HG02885 (cell line): ENCODE measurements around the gene KPRP.

Experiments used
- ATAC-seq: cut with Tn5 transposase; IDR thresholded peaks from one replicate; pipeline ENCODE4 v1.9.1; 2021; ENCODE audit warnings: mild to moderate bottlenecking; ENCODE audit not compliant: unreplicated experiment, poor library complexity

KPRP gene, protein sequence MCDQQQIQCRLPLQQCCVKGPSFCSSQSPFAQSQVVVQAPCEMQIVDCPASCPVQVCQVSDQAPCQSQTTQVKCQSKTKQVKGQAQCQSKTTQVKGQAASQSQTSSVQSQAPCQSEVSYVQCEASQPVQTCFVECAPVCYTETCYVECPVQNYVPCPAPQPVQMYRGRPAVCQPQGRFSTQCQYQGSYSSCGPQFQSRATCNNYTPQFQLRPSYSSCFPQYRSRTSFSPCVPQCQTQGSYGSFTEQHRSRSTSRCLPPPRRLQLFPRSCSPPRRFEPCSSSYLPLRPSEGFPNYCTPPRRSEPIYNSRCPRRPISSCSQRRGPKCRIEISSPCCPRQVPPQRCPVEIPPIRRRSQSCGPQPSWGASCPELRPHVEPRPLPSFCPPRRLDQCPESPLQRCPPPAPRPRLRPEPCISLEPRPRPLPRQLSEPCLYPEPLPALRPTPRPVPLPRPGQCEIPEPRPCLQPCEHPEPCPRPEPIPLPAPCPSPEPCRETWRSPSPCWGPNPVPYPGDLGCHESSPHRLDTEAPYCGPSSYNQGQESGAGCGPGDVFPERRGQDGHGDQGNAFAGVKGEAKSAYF

DNA sequence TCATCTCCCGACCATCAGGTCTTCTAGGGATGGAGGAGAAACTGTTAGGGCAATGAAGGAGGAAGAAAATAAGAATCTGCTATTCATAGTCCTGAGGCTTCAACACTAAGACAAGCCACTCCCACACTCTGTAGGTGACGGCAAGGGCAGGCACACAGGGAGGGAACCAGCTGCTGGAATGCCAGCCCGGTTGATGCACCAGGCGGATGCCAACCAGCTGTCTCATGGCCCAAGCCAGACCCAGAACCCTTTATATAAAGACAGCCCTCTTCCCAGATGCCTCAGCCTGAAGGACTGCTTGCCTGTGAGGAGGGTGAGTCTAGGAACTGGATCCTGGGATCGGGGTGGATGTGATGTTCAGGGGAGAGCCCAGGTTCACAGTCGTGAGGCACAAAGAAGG, at the start of gene KPRP:
TSS of gene KPRP (plus strand) at position 279 of the 400 bp plus-strand sequence. CDS start 1,564 bp downstream, outside the sequence.
- no peak for ATAC-seq

DNA sequence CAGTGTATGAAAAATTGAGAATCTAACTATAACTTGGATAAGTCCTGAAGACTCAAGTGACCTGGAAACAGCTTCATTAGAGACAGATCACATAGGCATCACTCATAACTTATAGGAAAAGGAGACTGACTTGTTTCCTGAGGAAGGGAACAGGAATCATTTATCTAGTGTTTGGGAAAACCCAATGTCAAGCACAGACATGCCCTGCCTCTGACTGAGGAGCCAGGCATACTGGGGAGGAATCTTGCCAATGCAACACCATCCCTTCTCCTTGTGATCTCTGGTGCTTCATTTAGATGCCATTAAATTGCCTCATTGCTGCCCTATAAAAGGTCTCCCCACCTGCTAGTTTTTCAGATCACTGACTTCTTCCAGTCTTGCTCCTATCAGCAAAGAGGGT, 39.6 kb upstream of the KPRP start:
- no peak for ATAC-seq

DNA sequence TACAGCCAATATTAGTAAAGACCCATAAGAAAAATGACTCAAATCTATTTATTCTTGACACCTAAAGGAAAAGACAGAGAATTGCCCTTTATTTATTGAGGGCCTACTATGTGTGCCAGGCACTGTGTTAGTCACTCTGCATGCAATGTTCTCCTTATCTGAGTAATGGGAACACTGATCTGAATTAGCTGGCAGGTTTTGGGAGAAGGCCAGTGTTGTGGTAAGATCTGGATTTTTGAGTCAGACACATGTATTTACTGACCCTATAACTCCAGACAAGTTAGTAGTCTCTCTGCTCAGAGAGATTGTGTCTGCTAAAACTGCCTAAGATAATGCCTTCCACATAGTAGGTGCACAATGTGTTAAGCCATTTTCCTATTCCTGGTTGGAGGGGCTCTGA, 32.6 kb upstream of the KPRP start:
- no peak for ATAC-seq

DNA sequence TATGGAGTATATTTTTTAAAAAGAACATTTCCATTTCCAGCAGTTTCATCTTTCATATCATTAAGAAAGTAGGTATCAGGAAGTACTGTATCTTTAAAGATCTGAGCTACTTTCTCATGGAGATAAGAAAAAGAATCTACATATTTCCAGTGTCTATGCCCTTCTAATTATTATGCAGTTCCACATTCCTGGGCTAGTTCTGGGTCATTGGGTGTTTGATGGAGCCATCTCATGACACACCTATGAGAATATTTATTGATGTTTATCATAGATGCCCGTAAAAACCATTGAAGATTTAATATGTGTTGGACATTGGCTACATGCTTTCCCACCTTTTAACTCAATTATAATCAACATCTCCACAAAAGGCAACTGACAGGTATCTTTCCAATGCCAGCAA, 28.8 kb upstream of the KPRP start:
- ATAC-seq: no peak

DNA sequence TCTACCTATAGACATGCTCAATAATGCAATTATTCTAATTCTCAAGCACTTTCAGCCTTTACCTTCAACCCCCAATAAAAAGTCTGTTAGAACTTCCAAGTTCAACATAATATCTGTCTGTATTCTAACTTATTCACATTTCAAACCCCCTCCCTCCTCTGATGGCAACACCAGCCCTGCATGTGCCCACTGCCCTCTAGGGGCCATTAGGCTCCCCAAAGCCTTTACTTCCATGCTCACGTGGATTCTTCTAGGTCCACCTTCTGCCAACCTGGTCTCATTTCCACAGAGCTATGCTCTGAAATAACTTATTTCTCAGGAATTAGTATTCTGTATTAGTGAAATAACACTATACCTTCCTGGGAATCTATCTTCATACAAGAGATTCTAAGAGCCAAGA, 22.2 kb upstream of the KPRP start:
- no peak for ATAC-seq

DNA sequence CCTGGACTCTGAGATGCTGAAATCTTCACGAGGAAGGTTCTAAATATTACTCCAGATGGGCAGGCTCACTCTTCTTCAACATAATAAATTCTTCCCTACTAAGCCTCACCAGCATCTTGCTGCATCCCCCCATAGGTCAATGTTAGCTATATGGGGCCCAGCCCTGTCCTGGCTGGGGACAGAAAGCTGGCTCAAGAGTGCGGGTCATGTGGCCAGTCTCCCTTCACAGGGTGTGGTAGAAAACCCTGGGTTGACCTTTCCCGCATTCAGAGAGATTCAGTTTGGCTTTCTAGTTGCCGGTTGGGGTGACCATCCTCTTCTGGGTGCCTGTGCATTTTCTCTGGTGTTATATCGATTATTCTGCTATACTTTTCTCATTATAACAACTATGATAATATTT, 19.8 kb upstream of the KPRP start:
- no peak for ATAC-seq

DNA sequence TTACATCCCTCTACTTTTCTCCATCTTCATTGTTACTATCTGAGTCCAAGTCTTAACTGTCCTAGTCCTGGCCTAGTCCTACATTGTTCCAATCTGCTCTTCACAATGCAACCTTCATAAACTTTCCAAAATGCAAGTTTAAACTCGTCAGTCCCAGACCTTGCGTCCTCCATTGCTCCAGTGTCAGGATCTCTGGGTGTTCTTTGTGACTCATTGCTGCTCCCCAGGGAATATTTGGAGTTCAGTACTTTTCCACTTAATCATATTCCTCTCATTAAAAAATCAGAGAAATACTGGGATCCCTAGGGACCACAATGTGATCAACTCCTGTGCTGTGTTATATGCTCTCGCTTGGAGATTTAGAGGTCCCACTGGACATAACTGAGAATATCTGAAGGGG, 18.0 kb upstream of the KPRP start:
- no peak for ATAC-seq

DNA sequence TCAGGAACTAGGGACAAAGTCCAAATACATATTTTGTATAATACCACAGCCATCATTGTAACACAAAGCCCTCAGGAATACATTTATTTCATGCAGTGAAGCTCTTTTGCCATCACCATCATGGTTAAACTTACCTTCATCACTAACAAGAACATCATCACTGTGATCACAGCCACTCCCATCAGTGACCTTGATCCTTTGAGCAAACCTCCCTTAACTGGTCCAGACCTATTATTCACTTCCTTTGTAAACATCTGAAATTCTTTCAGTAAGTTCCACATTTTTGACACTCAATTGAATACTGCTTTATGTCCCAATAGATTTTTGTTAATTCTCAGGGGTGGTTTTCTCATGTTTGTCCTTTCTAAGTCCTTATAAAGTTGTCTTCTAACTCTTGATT, 16.2 kb upstream of the KPRP start:
- no peak for ATAC-seq

DNA sequence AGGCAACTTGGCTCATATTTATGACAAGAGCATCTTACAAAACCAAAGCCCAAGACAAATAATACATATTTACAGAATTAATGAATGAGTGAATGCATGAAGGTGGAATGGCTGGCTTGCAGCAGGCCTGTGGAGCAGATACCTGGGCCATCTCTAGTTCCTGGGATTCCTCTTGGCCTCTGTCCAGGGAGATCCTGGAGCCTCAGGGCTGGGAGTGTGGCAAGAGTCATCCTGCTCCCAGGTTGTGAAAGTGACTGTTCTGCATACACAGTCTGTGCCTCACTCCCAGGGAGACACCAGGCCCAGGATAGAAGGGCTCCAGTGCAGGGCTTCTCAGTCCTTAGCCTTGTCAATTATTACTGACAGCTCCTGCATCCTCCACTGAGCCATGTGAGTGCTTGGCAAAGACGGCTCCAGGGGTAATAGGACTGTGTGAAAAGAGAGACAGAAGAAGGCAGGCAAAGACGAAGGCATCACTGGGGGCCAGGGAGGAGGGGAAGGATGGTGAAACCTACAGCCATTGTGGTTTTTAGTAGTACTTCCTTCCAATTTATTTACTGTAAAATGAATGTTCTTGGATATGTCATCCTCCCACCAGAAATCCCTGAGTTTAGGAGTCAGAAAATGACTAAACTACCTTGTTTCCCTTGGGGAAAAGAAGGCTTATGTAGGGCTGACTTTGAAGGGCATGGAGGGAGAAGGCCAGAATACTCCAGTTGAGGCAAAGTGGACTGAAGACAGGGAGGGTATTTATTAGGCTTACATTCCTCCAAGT, 14.3 kb upstream of the KPRP start:
- no peak for ATAC-seq

DNA sequence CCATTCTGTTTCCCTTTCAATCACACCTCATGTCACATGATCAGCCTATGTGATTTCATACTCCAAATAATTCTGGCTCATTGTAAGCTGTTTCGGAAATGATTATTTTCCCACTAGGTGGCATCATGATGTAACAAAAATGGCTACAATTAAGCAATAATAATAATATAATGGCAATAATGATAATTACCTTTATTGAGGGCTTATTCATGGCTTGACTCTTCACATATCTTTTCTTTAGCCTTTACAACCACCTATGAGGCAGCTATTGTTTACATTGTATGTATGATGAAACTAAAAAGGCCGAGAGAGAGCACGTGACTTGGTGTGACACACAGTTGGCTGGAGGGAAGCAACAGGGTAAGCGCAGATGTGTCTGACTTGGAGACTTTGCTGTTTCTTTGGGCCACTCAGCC, 12.5 kb upstream of the KPRP start:
- no peak for ATAC-seq

DNA sequence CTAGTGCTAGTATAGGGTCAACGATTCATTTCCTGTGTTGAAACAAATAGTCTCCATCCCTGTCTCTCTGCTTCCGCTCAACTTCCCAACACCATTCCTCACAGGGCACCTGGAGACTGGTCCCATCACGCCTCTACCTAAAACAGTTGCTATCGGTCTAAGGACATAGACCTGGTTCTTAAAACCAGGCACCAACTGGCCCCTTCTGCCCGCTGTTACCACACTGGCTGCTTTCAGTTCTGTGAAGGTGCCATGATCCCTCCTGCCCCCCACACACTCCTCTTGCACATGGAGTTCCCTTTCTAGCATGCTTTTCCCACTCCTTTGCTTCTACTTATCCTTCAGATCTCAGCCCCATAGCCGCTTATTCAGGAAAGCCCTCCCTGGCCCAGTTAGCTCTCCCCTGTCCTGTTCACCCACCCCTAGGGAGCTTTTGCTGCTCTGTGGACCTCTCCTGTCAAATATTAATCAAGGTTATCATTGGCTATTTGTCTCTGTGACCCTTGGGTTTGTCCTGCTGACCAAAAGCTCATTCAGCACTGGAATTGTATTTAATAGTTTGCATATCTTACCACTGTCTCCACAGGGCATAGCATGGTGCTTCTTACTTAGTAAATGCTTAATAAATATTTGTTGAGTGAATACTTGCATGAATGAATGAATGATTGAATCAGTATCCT, 11.9 kb upstream of the KPRP start:
- no peak for ATAC-seq

DNA sequence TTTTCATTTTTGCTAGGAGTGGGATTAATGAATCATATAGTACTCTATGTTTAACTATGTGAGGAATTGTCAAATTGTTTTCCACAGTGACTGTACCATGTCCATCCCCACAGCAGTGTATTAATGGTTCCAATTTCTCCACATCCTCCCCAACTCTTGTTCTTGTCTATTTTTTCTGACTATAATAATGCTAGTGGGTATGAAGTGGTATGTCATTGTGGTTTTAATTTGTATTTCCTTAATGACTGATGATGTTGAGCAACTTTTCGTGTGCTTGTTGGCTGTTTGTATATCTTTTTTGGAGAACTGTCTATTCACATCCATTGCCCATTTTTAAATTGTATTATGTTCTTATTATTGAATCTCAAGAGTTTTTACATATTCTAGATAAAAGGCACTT, 10.0 kb upstream of the KPRP start:
- no peak for ATAC-seq

DNA sequence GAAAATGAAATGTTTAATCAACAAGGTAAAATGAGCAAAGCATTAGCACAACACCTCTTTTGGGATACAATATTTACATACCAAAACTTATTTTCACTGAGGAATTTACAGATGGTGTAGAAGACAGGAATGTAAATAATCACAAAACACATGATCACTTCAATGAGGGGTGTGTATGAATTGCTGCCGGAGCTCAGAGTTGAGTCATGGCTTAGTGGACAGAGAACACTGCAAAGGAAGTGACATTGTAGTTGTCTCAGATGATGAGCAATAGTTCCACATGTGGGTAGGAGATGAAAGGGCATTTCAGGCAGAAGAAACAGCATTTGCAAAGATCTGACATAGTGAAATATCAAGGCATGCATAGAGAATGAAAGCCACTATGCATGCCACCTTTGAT, 5.6 kb upstream of the KPRP start:
- ATAC-seq: no peak

DNA sequence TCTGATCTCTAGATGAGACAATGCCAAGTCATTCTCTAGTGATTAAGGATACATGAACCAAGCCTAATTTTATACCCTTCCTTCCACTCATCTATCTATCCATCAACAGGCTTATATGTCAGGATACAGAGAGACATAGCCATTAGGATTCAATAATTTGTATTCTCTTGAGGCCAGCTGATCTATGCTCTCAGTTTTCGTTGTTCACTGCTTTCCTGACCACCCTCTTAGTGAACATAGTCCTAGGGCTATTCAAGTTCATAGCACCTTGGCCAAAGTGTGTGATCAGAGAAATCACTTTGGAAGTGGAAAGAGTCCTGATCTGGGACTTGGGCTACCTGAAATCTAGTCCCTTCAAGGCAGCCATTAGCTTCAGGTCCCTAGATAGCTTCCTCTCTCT, 4.2 kb upstream of the KPRP start:
- no peak for ATAC-seq

DNA sequence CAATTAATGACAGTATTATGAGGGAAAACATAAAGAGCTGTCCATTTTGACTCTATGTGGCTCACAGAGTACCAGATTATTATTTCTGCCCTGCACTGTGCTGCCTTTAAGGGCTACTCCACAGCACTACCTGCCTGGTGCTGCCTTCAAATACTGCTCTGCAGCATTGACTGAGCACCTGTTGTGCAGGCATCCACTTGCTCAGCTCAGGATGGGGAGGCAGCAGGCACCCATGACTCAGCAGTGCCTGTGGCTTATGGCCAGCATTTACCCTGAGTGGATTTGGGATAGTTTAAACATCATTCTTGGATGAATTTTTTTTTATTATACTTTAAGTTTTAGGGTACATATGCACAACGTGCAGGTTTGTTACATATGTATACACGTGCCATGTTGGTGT, 953 bp upstream of the KPRP start:
- no peak for ATAC-seq

DNA sequence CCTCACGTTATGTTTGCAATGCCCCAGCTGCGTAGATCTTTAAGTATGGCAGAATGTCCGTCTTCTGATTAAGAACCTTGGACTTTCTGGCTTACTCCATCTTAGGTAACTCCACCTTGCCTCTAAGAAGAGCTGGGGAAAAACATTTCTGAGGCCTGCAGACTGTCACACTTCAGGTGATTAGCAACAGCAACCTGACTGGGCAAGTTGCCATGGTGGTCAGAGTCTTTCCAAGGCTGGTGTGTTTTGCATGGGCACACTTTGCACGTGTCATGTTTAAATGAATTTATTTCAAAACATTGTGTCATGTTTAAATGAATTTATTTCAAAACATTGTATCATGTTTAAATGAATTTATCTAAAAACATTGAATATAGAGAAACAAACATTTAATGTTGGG, 811 bp downstream of the KPRP start:
- ATAC-seq: no peak

DNA sequence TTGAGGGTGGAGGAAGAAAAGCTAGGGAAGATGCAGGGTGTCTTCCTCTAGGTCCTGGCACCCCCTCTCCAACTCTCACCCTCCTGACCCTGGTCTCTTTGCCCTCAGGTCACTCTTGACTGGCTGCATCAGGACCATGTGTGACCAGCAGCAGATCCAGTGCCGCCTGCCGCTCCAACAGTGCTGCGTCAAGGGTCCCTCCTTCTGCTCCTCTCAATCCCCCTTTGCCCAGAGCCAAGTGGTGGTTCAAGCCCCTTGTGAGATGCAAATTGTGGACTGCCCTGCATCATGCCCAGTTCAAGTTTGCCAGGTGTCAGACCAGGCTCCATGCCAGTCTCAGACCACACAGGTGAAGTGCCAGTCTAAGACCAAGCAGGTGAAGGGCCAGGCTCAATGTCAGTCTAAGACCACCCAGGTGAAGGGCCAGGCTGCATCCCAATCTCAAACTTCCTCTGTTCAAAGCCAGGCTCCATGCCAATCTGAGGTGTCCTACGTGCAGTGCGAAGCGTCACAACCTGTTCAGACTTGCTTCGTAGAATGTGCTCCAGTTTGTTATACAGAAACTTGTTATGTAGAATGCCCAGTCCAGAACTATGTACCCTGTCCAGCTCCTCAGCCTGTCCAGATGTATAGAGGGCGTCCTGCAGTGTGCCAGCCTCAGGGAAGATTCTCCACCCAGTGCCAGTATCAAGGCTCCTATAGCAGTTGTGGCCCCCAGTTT, 1.8 kb downstream of the KPRP start:
- ATAC-seq: no peak

DNA sequence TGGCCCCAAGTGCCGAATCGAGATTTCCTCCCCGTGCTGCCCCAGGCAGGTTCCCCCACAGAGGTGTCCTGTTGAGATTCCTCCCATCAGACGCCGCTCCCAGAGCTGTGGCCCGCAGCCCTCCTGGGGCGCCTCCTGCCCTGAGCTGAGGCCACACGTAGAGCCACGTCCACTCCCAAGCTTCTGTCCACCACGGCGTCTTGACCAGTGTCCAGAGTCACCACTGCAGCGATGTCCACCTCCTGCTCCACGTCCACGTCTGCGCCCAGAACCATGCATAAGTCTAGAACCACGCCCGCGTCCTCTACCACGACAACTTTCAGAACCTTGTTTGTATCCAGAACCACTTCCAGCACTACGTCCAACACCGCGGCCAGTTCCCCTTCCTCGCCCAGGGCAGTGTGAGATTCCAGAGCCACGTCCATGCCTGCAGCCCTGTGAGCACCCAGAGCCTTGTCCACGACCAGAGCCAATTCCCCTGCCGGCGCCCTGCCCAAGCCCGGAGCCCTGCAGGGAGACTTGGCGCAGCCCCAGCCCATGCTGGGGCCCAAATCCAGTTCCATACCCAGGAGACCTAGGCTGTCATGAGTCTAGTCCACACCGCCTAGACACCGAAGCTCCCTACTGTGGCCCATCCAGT, 2.8 kb downstream of the KPRP start:
- no peak for ATAC-seq

DNA sequence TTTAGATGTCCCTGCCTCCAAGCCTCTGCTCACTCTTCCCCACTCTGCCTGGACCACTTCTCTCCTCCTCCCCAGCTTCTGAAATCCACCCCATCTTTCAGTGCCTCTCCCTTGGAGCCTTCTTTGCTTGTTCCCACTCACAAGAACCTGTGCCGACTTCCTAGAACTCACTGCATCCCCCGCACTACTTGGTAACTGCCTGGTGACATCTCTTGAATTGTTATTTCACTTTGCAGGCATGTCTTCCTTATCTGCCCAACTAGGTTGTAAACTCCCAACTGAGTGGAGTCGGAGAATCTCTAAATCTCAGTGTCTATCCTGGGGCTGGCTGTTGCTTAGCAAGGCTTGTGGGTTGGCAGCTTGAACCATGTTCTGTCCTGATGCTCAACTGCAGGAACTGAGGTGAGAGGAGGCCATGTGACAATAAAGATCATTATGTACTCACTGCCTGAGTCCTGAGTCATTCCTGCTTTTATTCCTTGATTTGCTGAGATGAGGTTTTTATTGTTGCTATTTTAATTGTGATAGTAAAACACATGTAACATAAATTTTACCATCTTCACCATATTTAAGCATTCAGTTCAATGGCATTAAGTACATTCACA, 3.9 kb downstream of the KPRP start:
- ATAC-seq: no peak
